SK-N-MC (cell line): ENCODE results near the gene GGCX.

Experiments
- EZH2 ChIP-seq: fragments of 200-600 bp; sonication (generic); IDR thresholded peaks from one replicate; pipeline ENCODE4 v1.6.1; 2017; ENCODE audit warnings: antibody characterized with exemption
- FOXP2 ChIP-seq: optimal IDR thresholded peaks from 2 replicates; pipeline ENCODE3; 2011; ENCODE audit warnings: mild to moderate bottlenecking, moderate library complexity; ENCODE audit not compliant: insufficient read depth; ENCODE audit errors: extremely low read length, control extremely low read depth
- POLR2AphosphoS5 ChIP-seq: IDR thresholded peaks from 2 replicates; pipeline ENCODE4 v1.6.1; 2012; ENCODE audit warnings: mild to moderate bottlenecking, low read depth, low read length, borderline replicate concordance

DNA sequence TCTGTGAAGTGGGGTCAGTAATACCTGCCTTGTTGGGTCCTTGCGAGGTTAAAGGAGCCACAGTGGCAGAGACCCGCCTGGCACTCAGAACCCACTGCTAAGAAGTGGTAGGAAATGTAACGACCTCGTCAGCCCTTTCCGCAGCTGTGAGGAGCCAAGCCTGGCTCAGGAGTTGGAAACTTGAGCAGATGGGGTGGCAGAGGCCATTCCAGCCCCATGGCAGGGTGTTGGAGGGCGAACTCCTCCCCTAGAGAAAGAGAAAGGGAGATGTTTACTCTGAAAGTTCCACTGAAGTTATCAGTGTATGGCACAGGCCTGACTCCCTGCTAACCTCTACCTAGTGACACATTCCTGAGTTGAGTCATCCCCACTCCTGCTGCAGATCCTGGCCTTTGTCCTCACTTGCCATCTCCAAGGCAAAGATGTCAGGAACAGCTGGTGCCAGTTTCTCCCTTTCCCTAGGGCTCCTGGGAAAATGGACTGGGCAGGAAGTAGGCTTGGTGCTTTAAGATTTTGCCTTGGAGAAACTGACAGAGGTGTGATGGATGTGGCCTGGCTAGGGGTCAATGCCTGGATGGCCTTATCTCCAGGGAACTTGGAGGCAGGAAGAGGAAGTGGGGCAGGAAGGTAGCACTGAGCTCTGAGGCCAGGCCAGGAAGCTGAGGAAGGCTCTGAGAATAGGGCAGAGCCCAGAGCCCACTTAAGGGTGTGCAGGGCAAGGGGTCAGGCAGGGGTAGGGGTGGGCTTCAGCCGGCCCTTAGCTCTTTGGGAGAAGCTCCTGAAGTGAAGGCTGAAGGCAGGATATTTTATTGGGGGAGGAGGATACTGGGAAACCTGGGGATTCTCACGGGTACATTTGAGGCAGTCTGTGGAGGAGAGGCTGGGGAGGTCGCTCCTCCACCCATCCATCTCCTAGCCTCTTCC is 23.8 kb upstream of the GGCX start:
- no peak for TF ChIP-seq FOXP2
- no peak for TF ChIP-seq EZH2
- TF ChIP-seq POLR2AphosphoS5, result no peak
